Activated CD4-positive, CD25-positive, alpha-beta regulatory T cell treated with anti-CD3 and anti-CD28 coated beads, Interleukin-2, amount 50 U/mL, for 16 hours (primary cell): ENCODE measurements around the gene GPR146.

Experiments
- DNase-seq: peaks from one replicate; pipeline ENCODE4 v3.0.0-alpha.2; 2020; ENCODE audit warnings: low read depth, low spot score

The GPR146 gene

GRCh38 chr7:1092806-1093501, 48.6 kb downstream of the GPR146 start:
- no peak for DNase-seq

GRCh38 chr7:1093502-1093843, 49.1 kb downstream of the GPR146 start:
- DNase-seq: no peak

- DNase-seq: no peak
These were observed 49.7 kb downstream of the GPR146 start for GRCh38 chr7:1093916-1094508.

- no peak for DNase-seq
These were observed 50.5 kb downstream of the GPR146 start for GRCh38 chr7:1094870-1095269.

GRCh38 chr7:1095621-1096155, 51.3 kb downstream of the GPR146 start:
- no peak for DNase-seq

- DNase-seq: no peak
These were observed 52.1 kb downstream of the GPR146 start for GRCh38 chr7:1096156-1097119.

- no peak for DNase-seq
These were observed 52.8 kb downstream of the GPR146 start for GRCh38 chr7:1097120-1097504.

- no peak for DNase-seq
These were observed 54.2 kb downstream of the GPR146 start for GRCh38 chr7:1098243-1099153.

- DNase-seq: no peak
These were observed 54.8 kb downstream of the GPR146 start for GRCh38 chr7:1099154-1099542.

GRCh38 chr7:1099637-1100036, 55.3 kb downstream of the GPR146 start:
- DNase-seq: no peak

- DNase-seq: no peak
These were observed 56.0 kb downstream of the GPR146 start for GRCh38 chr7:1100386-1100785.

- DNase-seq: no peak
These were observed 56.7 kb downstream of the GPR146 start for GRCh38 chr7:1100834-1101562.

- no peak for DNase-seq
These were observed 57.5 kb downstream of the GPR146 start for GRCh38 chr7:1101563-1102431.

GRCh38 chr7:1103009-1103788, 58.9 kb downstream of the GPR146 start:
- no peak for DNase-seq

GRCh38 chr7:1103789-1104515, 59.6 kb downstream of the GPR146 start:
- DNase-seq: no peak

GRCh38 chr7:1104516-1105179, 60.3 kb downstream of the GPR146 start:
- no peak for DNase-seq

- no peak for DNase-seq
These were observed 60.8 kb downstream of the GPR146 start for GRCh38 chr7:1105189-1105588.
